ENCODE results near the gene SLC16A3. TPM values are rescaled to one million over a fixed set of nuclear protein-coding genes. Genes with fewer than 3 reads are reported as not detected.

The SLC16A3 gene
- total RNA-seq, 1 donor from 2014 or later = 13.0 TPM

- H3K27me3 ChIP-seq (ENCODE audit: control insufficient read depth in 3 of 3, insufficient read depth in 3 of 3, low read length in 3 of 3) = no peaks in the 10 kb centered on the region
- peaks cover 18 to 28% (median 22%) of the 10 kb centered on the region in 3 donors for H3K4me1 ChIP-seq (ENCODE audit: control insufficient read depth in 3 of 3, insufficient read depth in 3 of 3, low read length in 3 of 3)
- H3K9me3 ChIP-seq (ENCODE audit: control insufficient read depth in 3 of 3, low read length in 3 of 3) = no peaks in the 10 kb centered on the region
- H3K36me3 ChIP-seq (ENCODE audit: control insufficient read depth in 3 of 3, insufficient read depth in 3 of 3, low read length in 3 of 3) = no peaks in the 10 kb centered on the region
- H3K27ac ChIP-seq (ENCODE audit: low read depth, low read length) = no peak overlapping the region
- no peak overlapping the region for H3K4me3 ChIP-seq (ENCODE audit: low read length in 3 of 3)
- no peak overlapping the region for H3K9ac ChIP-seq (ENCODE audit: low read depth in 1 of 3, low read length in 3 of 3)
These were observed 5.3 kb upstream of the SLC16A3 start for GRCh38 chr17:82223517-82223916.

GRCh38 chr17:82224666-82225065 is 4.2 kb upstream of the SLC16A3 start:
- H3K27me3 ChIP-seq (ENCODE audit: control insufficient read depth in 3 of 3, insufficient read depth in 3 of 3, low read length in 3 of 3) = no peaks in the 10 kb centered on the region
- peak overlapping the region in 1 of 3 donors; percentile 87 for H3K9ac ChIP-seq (ENCODE audit: low read depth in 1 of 3, low read length in 3 of 3)
- H3K36me3 ChIP-seq (ENCODE audit: control insufficient read depth in 3 of 3, insufficient read depth in 3 of 3, low read length in 3 of 3) = no peaks in the 10 kb centered on the region
- H3K4me3 ChIP-seq (ENCODE audit: low read length in 3 of 3) = no peak overlapping the region
- peak overlapping the region; percentile 83 for H3K27ac ChIP-seq (ENCODE audit: low read depth, low read length)
- peaks cover 18 to 34% (median 24%) of the 10 kb centered on the region in 3 donors for H3K4me1 ChIP-seq (ENCODE audit: control insufficient read depth in 3 of 3, insufficient read depth in 3 of 3, low read length in 3 of 3)
- H3K9me3 ChIP-seq (ENCODE audit: control insufficient read depth in 3 of 3, low read length in 3 of 3) = no peaks in the 10 kb centered on the region

GRCh38 chr17:82225368-82226029 is 3.3 kb upstream of the SLC16A3 start:
- Histone ChIP-seq H3K9me3 (ENCODE audit: control insufficient read depth in 3 of 3, low read length in 3 of 3) (no peaks in the 10 kb centered on the region), H3K9ac (ENCODE audit: low read depth in 1 of 3, low read length in 3 of 3) (peak overlapping the region; percentile 50 to 87 (median 79)), H3K4me1 (ENCODE audit: control insufficient read depth in 3 of 3, insufficient read depth in 3 of 3, low read length in 3 of 3) (peaks cover 27 to 42% (median 33%) of the 10 kb centered on the region in 3 donors), H3K36me3 (ENCODE audit: control insufficient read depth in 3 of 3, insufficient read depth in 3 of 3, low read length in 3 of 3) (no peaks in the 10 kb centered on the region), H3K27me3 (ENCODE audit: control insufficient read depth in 3 of 3, insufficient read depth in 3 of 3, low read length in 3 of 3) (no peaks in the 10 kb centered on the region), H3K27ac (ENCODE audit: low read depth, low read length) (peak overlapping the region; percentile 83), H3K4me3 (ENCODE audit: low read length in 3 of 3) (peak overlapping the region; percentile 40 to 58 (median 43))

GRCh38 chr17:82226146-82226808 is 2.6 kb upstream of the SLC16A3 start:
- Histone ChIP-seq H3K27me3 (ENCODE audit: control insufficient read depth in 3 of 3, insufficient read depth in 3 of 3, low read length in 3 of 3) (no peaks in the 10 kb centered on the region), H3K4me1 (ENCODE audit: control insufficient read depth in 3 of 3, insufficient read depth in 3 of 3, low read length in 3 of 3) (peaks cover 30 to 43% (median 36%) of the 10 kb centered on the region in 3 donors)

GRCh38 chr17:82226809-82227628 is 1.8 kb upstream of the SLC16A3 start:
- no peak overlapping the region for H3K4me3 ChIP-seq (ENCODE audit: low read length in 3 of 3)
- H3K9me3 ChIP-seq (ENCODE audit: control insufficient read depth in 3 of 3, low read length in 3 of 3) = no peaks in the 10 kb centered on the region
- no peaks in the 10 kb centered on the region for H3K36me3 ChIP-seq (ENCODE audit: control insufficient read depth in 3 of 3, insufficient read depth in 3 of 3, low read length in 3 of 3)
- peak overlapping the region in 1 of 3 donors; percentile 87 for H3K9ac ChIP-seq (ENCODE audit: low read depth in 1 of 3, low read length in 3 of 3)
- H3K27me3 ChIP-seq (ENCODE audit: control insufficient read depth in 3 of 3, insufficient read depth in 3 of 3, low read length in 3 of 3) = no peaks in the 10 kb centered on the region
- H3K4me1 ChIP-seq (ENCODE audit: control insufficient read depth in 3 of 3, insufficient read depth in 3 of 3, low read length in 3 of 3) = peaks cover 32 to 49% (median 40%) of the 10 kb centered on the region in 3 donors
- H3K27ac ChIP-seq (ENCODE audit: low read depth, low read length) = no peak overlapping the region

More at GRCh38 chr17:82226146-82226808, 2.6 kb upstream of the SLC16A3 start:
- peak overlapping the region in 1 of 3 donors; percentile 58 for H3K4me3 ChIP-seq (ENCODE audit: low read length in 3 of 3)
- H3K27ac ChIP-seq (ENCODE audit: low read depth, low read length) = peak overlapping the region; percentile 83
- peak overlapping the region; percentile 20 to 87 (median 50) for H3K9ac ChIP-seq (ENCODE audit: low read depth in 1 of 3, low read length in 3 of 3)
- H3K9me3 ChIP-seq (ENCODE audit: control insufficient read depth in 3 of 3, low read length in 3 of 3) = no peaks in the 10 kb centered on the region
- no peaks in the 10 kb centered on the region for H3K36me3 ChIP-seq (ENCODE audit: control insufficient read depth in 3 of 3, insufficient read depth in 3 of 3, low read length in 3 of 3)

- Histone ChIP-seq H3K4me1 (ENCODE audit: control insufficient read depth in 3 of 3, insufficient read depth in 3 of 3, low read length in 3 of 3) (peaks cover 37 to 55% (median 45%) of the 10 kb centered on the region in 3 donors), H3K4me3 (ENCODE audit: low read length in 3 of 3) (no peak overlapping the region), H3K9me3 (ENCODE audit: control insufficient read depth in 3 of 3, low read length in 3 of 3) (no peaks in the 10 kb centered on the region), H3K27me3 (ENCODE audit: control insufficient read depth in 3 of 3, insufficient read depth in 3 of 3, low read length in 3 of 3) (no peaks in the 10 kb centered on the region), H3K36me3 (ENCODE audit: control insufficient read depth in 3 of 3, insufficient read depth in 3 of 3, low read length in 3 of 3) (no peaks in the 10 kb centered on the region), H3K9ac (ENCODE audit: low read depth in 1 of 3, low read length in 3 of 3) (peak overlapping the region in 2 of 3 donors; percentile 50 to 64), H3K27ac (ENCODE audit: low read depth, low read length) (peak overlapping the region; percentile 74)
These were observed 1.1 kb upstream of the SLC16A3 start for GRCh38 chr17:82227629-82228277.

- Histone ChIP-seq H3K9ac (ENCODE audit: low read depth in 1 of 3, low read length in 3 of 3) (peak overlapping the region; percentile 20 to 64 (median 50)), H3K27me3 (ENCODE audit: control insufficient read depth in 3 of 3, insufficient read depth in 3 of 3, low read length in 3 of 3) (no peaks in the 10 kb centered on the region), H3K9me3 (ENCODE audit: control insufficient read depth in 3 of 3, low read length in 3 of 3) (no peaks in the 10 kb centered on the region), H3K4me3 (ENCODE audit: low read length in 3 of 3) (peak overlapping the region in 2 of 3 donors; percentile 22 to 43), H3K4me1 (ENCODE audit: control insufficient read depth in 3 of 3, insufficient read depth in 3 of 3, low read length in 3 of 3) (peaks cover 43 to 61% (median 51%) of the 10 kb centered on the region in 3 donors), H3K36me3 (ENCODE audit: control insufficient read depth in 3 of 3, insufficient read depth in 3 of 3, low read length in 3 of 3) (no peaks in the 10 kb centered on the region), H3K27ac (ENCODE audit: low read depth, low read length) (peak overlapping the region; percentile 74)
These were observed 482 bp upstream of the SLC16A3 start for GRCh38 chr17:82228278-82228841.

GRCh38 chr17:82229698-82230608 is 1.1 kb downstream of the SLC16A3 start:
- H3K27me3 ChIP-seq (ENCODE audit: control insufficient read depth in 3 of 3, insufficient read depth in 3 of 3, low read length in 3 of 3) = no peaks in the 10 kb centered on the region
- H3K4me3 ChIP-seq (ENCODE audit: low read length in 3 of 3) = peak overlapping the region; percentile 56 to 72 (median 60)
- H3K4me1 ChIP-seq (ENCODE audit: control insufficient read depth in 3 of 3, insufficient read depth in 3 of 3, low read length in 3 of 3) = peaks cover 52 to 70% (median 60%) of the 10 kb centered on the region in 3 donors
- H3K9ac ChIP-seq (ENCODE audit: low read depth in 1 of 3, low read length in 3 of 3) = peak overlapping the region; percentile 62 to 83 (median 69)
- no peaks in the 10 kb centered on the region for H3K36me3 ChIP-seq (ENCODE audit: control insufficient read depth in 3 of 3, insufficient read depth in 3 of 3, low read length in 3 of 3)
- no peaks in the 10 kb centered on the region for H3K9me3 ChIP-seq (ENCODE audit: control insufficient read depth in 3 of 3, low read length in 3 of 3)
- H3K27ac ChIP-seq (ENCODE audit: low read depth, low read length) = peak overlapping the region; percentile 74

Data from skeletal muscle tissue (tissue), 4 donors.